Neural cell (in vitro differentiated cells): ENCODE data around the gene EMC9. TPM values are rescaled to one million over a fixed set of nuclear protein-coding genes. Genes with fewer than 3 reads are reported as not detected.

Source experiments
- H2AFZ ChIP-seq: fragments of 200-600, 300-800 bp; sonication (generic), shearing (Covaris generic); 2 replicates; pipeline ENCODE4 v1.6.0; 2014; ENCODE audit warnings: low read depth, mild to moderate bottlenecking, antibody characterized with exemption, low read length, moderate library complexity
- H3F3A ChIP-seq: fragments of 200-600 bp; shearing (Covaris generic); 2 replicates; pipeline ENCODE4 v1.6.1; 2016; ENCODE audit warnings: mild to moderate bottlenecking, moderate library complexity, mixed read lengths, antibody characterized with exemption, low read length; ENCODE audit not compliant: insufficient read depth, poor library complexity, severe bottlenecking
- H3K27ac ChIP-seq: fragments of 200-600, 300-800 bp; sonication (generic), shearing (Covaris generic); 2 replicates; pipeline ENCODE4 v1.5.1; 2014; ENCODE audit warnings: mild to moderate bottlenecking, low read length, moderate library complexity
- H3K27me3 ChIP-seq: fragments of 300-800, 200-600 bp; sonication (generic), shearing (Covaris generic); 2 replicates; pipeline ENCODE4 v1.6.0; 2014; ENCODE audit warnings: mild to moderate bottlenecking, low read depth, low read length, moderate library complexity; ENCODE audit not compliant: insufficient read depth
- H3K36me3 ChIP-seq: fragments of 300-800, 200-600 bp; sonication (generic), shearing (Covaris generic); 2 replicates; pipeline ENCODE4 v1.5.1; 2014; ENCODE audit warnings: mild to moderate bottlenecking, antibody characterized with exemption, low read length, moderate library complexity; ENCODE audit not compliant: insufficient read depth
- H3K4me2 ChIP-seq: fragments of 300-800, 200-600 bp; sonication (generic), shearing (Covaris generic); 2 replicates; pipeline ENCODE4 v1.6.0; 2014; ENCODE audit warnings: mild to moderate bottlenecking, low read length
- H3K4me3 ChIP-seq: fragments of 300-800, 200-600 bp; sonication (generic), shearing (Covaris generic); 2 replicates; pipeline ENCODE4 v1.5.1; 2014; ENCODE audit warnings: mild to moderate bottlenecking, low read length, moderate library complexity
- H3K79me2 ChIP-seq: fragments of 200-600 bp; shearing (Covaris generic); replicated peaks from 2 replicates; pipeline ENCODE4 v1.6.0; 2014; ENCODE audit warnings: mild to moderate bottlenecking, low read length, moderate library complexity; ENCODE audit not compliant: insufficient read depth
- H3K9ac ChIP-seq: fragments of 300-800, 200-600 bp; sonication (generic), shearing (Covaris generic); 2 replicates; pipeline ENCODE4 v1.6.1; 2016; ENCODE audit warnings: mild to moderate bottlenecking, low read length, mixed read lengths
- H3K9me2 ChIP-seq: fragments of 200-600 bp; shearing (Covaris generic); 2 replicates; pipeline ENCODE4 v1.6.1; 2016; ENCODE audit warnings: mild to moderate bottlenecking, low read length, mixed read lengths; ENCODE audit not compliant: insufficient read depth
- H3K9me3 ChIP-seq: fragments of 200-600, 300-800 bp; sonication (generic), shearing (Covaris generic); 2 replicates; pipeline ENCODE4 v1.6.1; 2016; ENCODE audit warnings: mild to moderate bottlenecking, mixed run types, low read length, moderate library complexity, mixed read lengths
- H4K20me1 ChIP-seq: fragments of 200-600 bp; shearing (Covaris generic); 2 replicates; pipeline ENCODE4 v1.6.1; 2016; ENCODE audit warnings: mild to moderate bottlenecking, mixed run types; ENCODE audit not compliant: insufficient read depth
- EP300 ChIP-seq: fragments of 450-650 bp; conservative IDR thresholded peaks from 2 replicates; pipeline ENCODE4 v1.6.1; 2014; ENCODE audit warnings: antibody characterized with exemption, mild to moderate bottlenecking, moderate library complexity; ENCODE audit not compliant: poor library complexity, severe bottlenecking
- EZH2 ChIP-seq: fragments of 200-600, 300-800 bp; shearing (Covaris generic), sonication (generic); IDR thresholded peaks from 2 replicates; pipeline ENCODE4 v1.6.1; 2014; ENCODE audit warnings: antibody characterized with exemption, low read length, borderline replicate concordance, mild to moderate bottlenecking; ENCODE audit not compliant: insufficient read depth, poor library complexity, severe bottlenecking
- MXI1 ChIP-seq: fragments of 450-650 bp; conservative IDR thresholded peaks from 2 replicates; pipeline ENCODE4 v1.6.1; 2014; ENCODE audit warnings: antibody characterized with exemption, mild to moderate bottlenecking; ENCODE audit not compliant: poor library complexity, severe bottlenecking
- POLR2AphosphoS5 ChIP-seq: IDR thresholded peaks from 2 replicates; pipeline ENCODE4 v1.6.1; 2012
- RAD21 ChIP-seq: fragments of 450-650 bp; conservative IDR thresholded peaks from 2 replicates; pipeline ENCODE4 v1.6.1; 2014; ENCODE audit warnings: antibody characterized with exemption, mild to moderate bottlenecking, moderate library complexity
- SMC3 ChIP-seq: fragments of 450-650 bp; conservative IDR thresholded peaks from 2 replicates; pipeline ENCODE4 v1.6.1; 2014; ENCODE audit warnings: antibody characterized with exemption, mild to moderate bottlenecking, moderate library complexity; ENCODE audit not compliant: poor library complexity
- TAF1 ChIP-seq: IDR thresholded peaks from 2 replicates; pipeline ENCODE4 v1.6.1; 2012; ENCODE audit warnings: low read depth
- polyA plus RNA-seq: library from polyadenylated mRNA; depleted of rRNA; stranded (reverse); fragments of >200 nt; gene quantifications from 2 replicates; pipeline ENCODE4 v1.2.3, GENCODE V29; 2014
- TF ChIP-seq, protein P1 (sequence below): IDR thresholded peaks from 2 replicates; pipeline ENCODE4 v1.6.1; 2012; ENCODE audit warnings: borderline replicate concordance
- TF ChIP-seq, protein P2 (sequence below): fragments of 450-650 bp; IDR thresholded peaks from 2 replicates; pipeline ENCODE4 v1.5.1; 2014; ENCODE audit warnings: antibody characterized with exemption, mild to moderate bottlenecking, moderate library complexity; ENCODE audit not compliant: poor library complexity, severe bottlenecking

The EMC9 gene
- polyA plus RNA-seq, 1 donor from 2014 or later, result 45.1 TPM

GRCh38 chr14:24145690-24146452, 4.5 kb upstream of the EMC9 start:
- H3F3A ChIP-seq, result peaks cover 6% of the 10 kb centered on the region
- H2AFZ ChIP-seq, result peak overlapping the region; percentile 95
- H3K9me2 ChIP-seq, result no peaks in the 10 kb centered on the region
- peak overlapping the region; percentile 97 for H3K4me3 ChIP-seq
- peak overlapping the region; percentile 79 for H3K9ac ChIP-seq
- peak overlapping the region; percentile 79 for H3K27ac ChIP-seq
- no peak for TF ChIP-seq EZH2
- TF ChIP-seq, protein P1, sequence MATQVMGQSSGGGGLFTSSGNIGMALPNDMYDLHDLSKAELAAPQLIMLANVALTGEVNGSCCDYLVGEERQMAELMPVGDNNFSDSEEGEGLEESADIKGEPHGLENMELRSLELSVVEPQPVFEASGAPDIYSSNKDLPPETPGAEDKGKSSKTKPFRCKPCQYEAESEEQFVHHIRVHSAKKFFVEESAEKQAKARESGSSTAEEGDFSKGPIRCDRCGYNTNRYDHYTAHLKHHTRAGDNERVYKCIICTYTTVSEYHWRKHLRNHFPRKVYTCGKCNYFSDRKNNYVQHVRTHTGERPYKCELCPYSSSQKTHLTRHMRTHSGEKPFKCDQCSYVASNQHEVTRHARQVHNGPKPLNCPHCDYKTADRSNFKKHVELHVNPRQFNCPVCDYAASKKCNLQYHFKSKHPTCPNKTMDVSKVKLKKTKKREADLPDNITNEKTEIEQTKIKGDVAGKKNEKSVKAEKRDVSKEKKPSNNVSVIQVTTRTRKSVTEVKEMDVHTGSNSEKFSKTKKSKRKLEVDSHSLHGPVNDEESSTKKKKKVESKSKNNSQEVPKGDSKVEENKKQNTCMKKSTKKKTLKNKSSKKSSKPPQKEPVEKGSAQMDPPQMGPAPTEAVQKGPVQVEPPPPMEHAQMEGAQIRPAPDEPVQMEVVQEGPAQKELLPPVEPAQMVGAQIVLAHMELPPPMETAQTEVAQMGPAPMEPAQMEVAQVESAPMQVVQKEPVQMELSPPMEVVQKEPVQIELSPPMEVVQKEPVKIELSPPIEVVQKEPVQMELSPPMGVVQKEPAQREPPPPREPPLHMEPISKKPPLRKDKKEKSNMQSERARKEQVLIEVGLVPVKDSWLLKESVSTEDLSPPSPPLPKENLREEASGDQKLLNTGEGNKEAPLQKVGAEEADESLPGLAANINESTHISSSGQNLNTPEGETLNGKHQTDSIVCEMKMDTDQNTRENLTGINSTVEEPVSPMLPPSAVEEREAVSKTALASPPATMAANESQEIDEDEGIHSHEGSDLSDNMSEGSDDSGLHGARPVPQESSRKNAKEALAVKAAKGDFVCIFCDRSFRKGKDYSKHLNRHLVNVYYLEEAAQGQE, result no peak
- no peak for TF ChIP-seq SMC3
- TF ChIP-seq EP300, result no peak
- no peak for TF ChIP-seq POLR2AphosphoS5
- no peak for TF ChIP-seq MXI1
- TF ChIP-seq, protein P2, sequence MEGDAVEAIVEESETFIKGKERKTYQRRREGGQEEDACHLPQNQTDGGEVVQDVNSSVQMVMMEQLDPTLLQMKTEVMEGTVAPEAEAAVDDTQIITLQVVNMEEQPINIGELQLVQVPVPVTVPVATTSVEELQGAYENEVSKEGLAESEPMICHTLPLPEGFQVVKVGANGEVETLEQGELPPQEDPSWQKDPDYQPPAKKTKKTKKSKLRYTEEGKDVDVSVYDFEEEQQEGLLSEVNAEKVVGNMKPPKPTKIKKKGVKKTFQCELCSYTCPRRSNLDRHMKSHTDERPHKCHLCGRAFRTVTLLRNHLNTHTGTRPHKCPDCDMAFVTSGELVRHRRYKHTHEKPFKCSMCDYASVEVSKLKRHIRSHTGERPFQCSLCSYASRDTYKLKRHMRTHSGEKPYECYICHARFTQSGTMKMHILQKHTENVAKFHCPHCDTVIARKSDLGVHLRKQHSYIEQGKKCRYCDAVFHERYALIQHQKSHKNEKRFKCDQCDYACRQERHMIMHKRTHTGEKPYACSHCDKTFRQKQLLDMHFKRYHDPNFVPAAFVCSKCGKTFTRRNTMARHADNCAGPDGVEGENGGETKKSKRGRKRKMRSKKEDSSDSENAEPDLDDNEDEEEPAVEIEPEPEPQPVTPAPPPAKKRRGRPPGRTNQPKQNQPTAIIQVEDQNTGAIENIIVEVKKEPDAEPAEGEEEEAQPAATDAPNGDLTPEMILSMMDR, result no peak
- TF ChIP-seq TAF1, result no peak
- no peak for TF ChIP-seq RAD21
- no peaks in the 10 kb centered on the region for H3K27me3 ChIP-seq
- peak overlapping the region; percentile 76 for H3K4me2 ChIP-seq
- no peaks in the 10 kb centered on the region for H3K36me3 ChIP-seq
- H3K9me3 ChIP-seq, result no peaks in the 10 kb centered on the region
- no peaks in the 10 kb centered on the region for H4K20me1 ChIP-seq
- H3K79me2 ChIP-seq, result peaks cover 9% of the 10 kb centered on the region

GRCh38 chr14:24145219-24145618, 3.8 kb upstream of the EMC9 start:
- H3K9ac ChIP-seq, result no peak overlapping the region
- TF ChIP-seq, protein P2, result no peak
- TF ChIP-seq MXI1, result no peak
- TF ChIP-seq RAD21, result no peak
- TF ChIP-seq, protein P1, result no peak
- no peak for TF ChIP-seq TAF1
- TF ChIP-seq SMC3, result no peak
- TF ChIP-seq POLR2AphosphoS5, result no peak
- TF ChIP-seq EZH2, result no peak
- TF ChIP-seq EP300, result no peak
- H3K27me3 ChIP-seq, result no peaks in the 10 kb centered on the region
- no peaks in the 10 kb centered on the region for H4K20me1 ChIP-seq
- no peak overlapping the region for H2AFZ ChIP-seq
- H3K79me2 ChIP-seq, result peaks cover 9% of the 10 kb centered on the region
- H3K36me3 ChIP-seq, result no peaks in the 10 kb centered on the region
- peaks cover 11% of the 10 kb centered on the region for H3F3A ChIP-seq
- H3K9me2 ChIP-seq, result no peaks in the 10 kb centered on the region
- H3K27ac ChIP-seq, result no peak overlapping the region
- no peaks in the 10 kb centered on the region for H3K9me3 ChIP-seq
- peak overlapping the region; percentile 97 for H3K4me3 ChIP-seq
- H3K4me2 ChIP-seq, result no peak overlapping the region
